Activated CD8-positive, alpha-beta memory T cell treated with anti-CD3 and anti-CD28 coated beads for 1 hour (primary cell): ENCODE data around the gene MAPT.
"Not testable (repeated sequence)": the region's sequence is repeated elsewhere in the genome, so short reads cannot be mapped to it uniquely, and the experiment has no call there.

ENCODE experiments used
- DNase-seq, 2 donors: peaks; one replicate each; pipeline ENCODE4 v3.0.0-alpha.2; 2020; ENCODE audit warnings: low read depth in 1 of 2; ENCODE audit errors: extremely low read depth in 1 of 2

Gene MAPT

GRCh38 chr17:45949755-45950320, 55.5 kb downstream of the MAPT start:
- no peak for DNase-seq

- no peak for DNase-seq
Measured at GRCh38 chr17:45950888-45951287, 56.5 kb downstream of the MAPT start.

- no peak for DNase-seq
Measured at GRCh38 chr17:45951403-45951802, 57.0 kb downstream of the MAPT start.

- no peak for DNase-seq
Measured at GRCh38 chr17:45951941-45952340, 57.6 kb downstream of the MAPT start.

GRCh38 chr17:45952814-45953320, 58.5 kb downstream of the MAPT start:
- DNase-seq, result no peak

- no peak for DNase-seq
Measured at GRCh38 chr17:45953561-45953960, 59.2 kb downstream of the MAPT start.

- DNase-seq, result no peak
Measured at GRCh38 chr17:45954914-45955313, 60.6 kb downstream of the MAPT start.

GRCh38 chr17:45955326-45955725, 61.0 kb downstream of the MAPT start:
- no peak for DNase-seq

- DNase-seq, result no peak
Measured at GRCh38 chr17:45956090-45956489, 61.7 kb downstream of the MAPT start.

- not testable (repeated sequence) for DNase-seq
Measured at GRCh38 chr17:45956746-45957145, 62.4 kb downstream of the MAPT start.

GRCh38 chr17:45958307-45958706, 64.0 kb downstream of the MAPT start:
- no peak for DNase-seq

GRCh38 chr17:45958994-45959665, 64.8 kb downstream of the MAPT start:
- DNase-seq, result no peak

GRCh38 chr17:45960311-45960710, 66.0 kb downstream of the MAPT start:
- DNase-seq, result no peak

GRCh38 chr17:45961206-45961605, 66.9 kb downstream of the MAPT start:
- no peak for DNase-seq

GRCh38 chr17:45962221-45962972, 68.0 kb downstream of the MAPT start:
- DNase-seq, result no peak

- no peak for DNase-seq
Measured at GRCh38 chr17:45963283-45963682, 68.9 kb downstream of the MAPT start.

- DNase-seq, result no peak
Measured at GRCh38 chr17:45963889-45964288, 69.5 kb downstream of the MAPT start.

GRCh38 chr17:45964634-45965033, 70.3 kb downstream of the MAPT start:
- no peak for DNase-seq

- DNase-seq, result no peak
Measured at GRCh38 chr17:45965812-45966211, 71.5 kb downstream of the MAPT start.

- DNase-seq, result no peak
Measured at GRCh38 chr17:45966606-45967280, 72.4 kb downstream of the MAPT start.

GRCh38 chr17:45967378-45967777, 73.0 kb downstream of the MAPT start:
- DNase-seq, result no peak
